HepG2 (cell line): ENCODE data around the gene UBASH3A. TPM values are rescaled to one million over a fixed set of nuclear protein-coding genes. Genes with fewer than 3 reads are reported as not detected.

Source experiments
- ATAC-seq: fragments of 200-7000 bp; cut with Tn5 transposase; 3 replicates; pipeline ENCODE4 v1.9.1; 2020; ENCODE audit warnings: mild to moderate bottlenecking, moderate library complexity
- BruUV-seq: library from RNA; stranded (reverse); fragments of 400-500 nt; replicated peaks from 2 replicates; lab custom pipeline; 2021; lab: Mats Ljungman, UMichigan
- CTCF ChIA-PET: fragments of 300-600 bp; formaldehyde crosslinking; extraction: SDS; loops from one replicate; lab custom pipeline; 2021; ENCODE audit warnings: low total read pairs, inconsistent platforms, low intra/inter-chr PET ratio; lab: Yijun Ruan, JAX
- POLR2A ChIA-PET: fragments of 350-600 bp; sonication (Branson Sonifier 250); formaldehyde crosslinking; loops from one replicate; lab custom pipeline; 2020; ENCODE audit warnings: antibody characterized with exemption, inconsistent platforms; lab: Yijun Ruan, JAX
- DNase-seq: peaks from one replicate; pipeline ENCODE4 v3.0.0-alpha.2; 2015; ENCODE audit warnings: low spot score
- FAIRE-seq: peaks from 3 replicates; lab custom pipeline; 2011; peaks lifted over from hg19 to GRCh38; lab: Jason Lieb, UNC
- H2AFZ ChIP-seq: one replicate; pipeline ENCODE4 v1.6.1; 2011; ENCODE audit warnings: low read length, inconsistent platforms
- H3K27ac ChIP-seq: fragments of 300-600 bp; 3 replicates; pipeline ENCODE4 v1.8.0; 2011; ENCODE audit warnings: mixed run types, mild to moderate bottlenecking, mixed read lengths, low read length, inconsistent platforms; ENCODE audit not compliant: insufficient read depth; ENCODE audit errors: extremely low read length
- H3K27me3 ChIP-seq, 2 experiments: fragments of 200-600 bp in 1 of 2; 2 replicates in 1 of 2; 3 replicates in 1 of 2; pipeline versions ENCODE4 v1.6.0 to v1.8.0; 2011; ENCODE audit warnings: low read length in 2 of 2, mild to moderate bottlenecking in 2 of 2, moderate library complexity in 2 of 2, inconsistent platforms in 1 of 2; ENCODE audit not compliant: insufficient read depth in 2 of 2, control insufficient read depth in 1 of 2
- H3K36me3 ChIP-seq, 2 experiments: fragments of 200-600 bp in 1 of 2; replicated peaks in 1 of 2; 2 replicates in 1 of 2; 3 replicates in 1 of 2; pipeline versions ENCODE4 v1.5.1 to v1.8.0; 2011; ENCODE audit warnings: low read length in 2 of 2, inconsistent platforms in 1 of 2; ENCODE audit not compliant: insufficient read depth in 2 of 2, control insufficient read depth in 1 of 2
- H3K4me1 ChIP-seq: 2 replicates; pipeline ENCODE4 v1.5.1; 2012; ENCODE audit warnings: low read length, inconsistent platforms; ENCODE audit not compliant: insufficient read depth
- H3K4me2 ChIP-seq: 2 replicates; pipeline ENCODE4 v1.6.0; 2011; ENCODE audit warnings: low read depth, low read length, inconsistent platforms
- H3K4me3 ChIP-seq, 3 experiments: fragments of 200-600 bp in 1 of 3; sonication (generic), shearing (Covaris generic) in 1 of 3; replicated peaks in 1 of 3; 2 replicates each; pipeline ENCODE4 v1.5.1; 2011 to 2016; ENCODE audit warnings: low read length in 3 of 3, inconsistent platforms in 2 of 3, low read depth in 2 of 3, mild to moderate bottlenecking in 2 of 3, control low read depth in 1 of 3, mixed read lengths in 1 of 3; ENCODE audit not compliant: insufficient read depth in 1 of 3
- H3K79me2 ChIP-seq: one replicate; pipeline ENCODE4 v1.6.1; 2011; ENCODE audit warnings: low read length, inconsistent platforms; ENCODE audit not compliant: insufficient read depth
- H3K9ac ChIP-seq: 2 replicates; pipeline ENCODE4 v1.6.0; 2011; ENCODE audit warnings: mild to moderate bottlenecking, low read depth, low read length, inconsistent platforms; ENCODE audit not compliant: insufficient read depth
- H3K9me3 ChIP-seq: 2 replicates; pipeline ENCODE4 v1.5.1; 2012; ENCODE audit warnings: mild to moderate bottlenecking, low read length
- H4K20me1 ChIP-seq: 2 replicates; pipeline ENCODE4 v1.6.0; 2011; ENCODE audit warnings: inconsistent platforms, mild to moderate bottlenecking, low read length, moderate library complexity; ENCODE audit not compliant: insufficient read depth
- EED ChIP-seq: sonication (generic); formaldehyde crosslinking; IDR thresholded peaks from 2 replicates; pipeline ENCODE4 v1.5.0; 2020; ENCODE audit warnings: mild to moderate bottlenecking, missing genetic modification reagents
- EP300 ChIP-seq, 3 experiments: sonication (generic) in 1 of 3; formaldehyde crosslinking in 1 of 3; IDR thresholded peaks; 2 replicates each; pipeline versions ENCODE4 v1.5.1 to v1.6.1; 2011 to 2020; ENCODE audit warnings: low read depth in 2 of 3, low read length in 2 of 3, borderline replicate concordance in 1 of 3, improper control_type of control experiment in 1 of 3, mild to moderate bottlenecking in 1 of 3, missing genetic modification reagents in 1 of 3, moderate library complexity in 1 of 3
- FOSL2 ChIP-seq: sonication (generic); formaldehyde crosslinking; IDR thresholded peaks from 2 replicates; pipeline ENCODE4 v1.4.0; 2020; ENCODE audit warnings: missing genetic modification reagents
- GATAD1 ChIP-seq: IDR thresholded peaks from 2 replicates; pipeline ENCODE4 v1.6.1; 2016; ENCODE audit warnings: missing genetic modification reagents, missing compliant biosample characterization
- GZF1 ChIP-seq: sonication (generic); formaldehyde crosslinking; IDR thresholded peaks from 2 replicates; pipeline ENCODE4 v1.5.1; 2020; ENCODE audit warnings: mild to moderate bottlenecking, missing genetic modification reagents
- HMGA1 ChIP-seq: sonication (generic); formaldehyde crosslinking; conservative IDR thresholded peaks from 2 replicates; pipeline ENCODE4 v1.4.0; 2020; ENCODE audit warnings: missing genetic modification reagents
- IKZF4 ChIP-seq: sonication (generic); formaldehyde crosslinking; IDR thresholded peaks from 2 replicates; pipeline ENCODE4 v1.5.1; 2020; ENCODE audit warnings: borderline replicate concordance, mild to moderate bottlenecking, low read depth, missing genetic modification reagents; ENCODE audit errors: not compliant biosample characterization
- NR2C2 ChIP-seq: sonication (generic); formaldehyde crosslinking; IDR thresholded peaks from 2 replicates; pipeline ENCODE4 v1.4.0; 2020; ENCODE audit warnings: missing genetic modification reagents, mild to moderate bottlenecking, moderate library complexity, borderline replicate concordance
- SAFB2 ChIP-seq: sonication (generic); formaldehyde crosslinking; IDR thresholded peaks from 2 replicates; pipeline ENCODE4 v1.5.1; 2020; ENCODE audit warnings: missing genetic modification reagents, low read depth, mild to moderate bottlenecking, borderline replicate concordance
- SALL1 ChIP-seq: sonication (generic); formaldehyde crosslinking; IDR thresholded peaks from 2 replicates; pipeline ENCODE4 v1.8.0; 2022; ENCODE audit warnings: mild to moderate bottlenecking, missing genetic modification reagents
- SIN3A ChIP-seq: IDR thresholded peaks from 2 replicates; pipeline ENCODE4 v1.6.1; 2011; ENCODE audit warnings: low read depth, mild to moderate bottlenecking, control low read depth, low read length, borderline replicate concordance
- SP2 ChIP-seq: sonication (generic); formaldehyde crosslinking; IDR thresholded peaks from 2 replicates; pipeline ENCODE4 v1.5.1; 2020; ENCODE audit warnings: mild to moderate bottlenecking, missing genetic modification reagents
- TEAD3 ChIP-seq: optimal IDR thresholded peaks from 2 replicates; pipeline ENCODE3; 2016; ENCODE audit warnings: borderline replicate concordance
- ZC3H4 ChIP-seq: sonication (generic); formaldehyde crosslinking; IDR thresholded peaks from 2 replicates; pipeline ENCODE4 v1.4.0; 2020; ENCODE audit warnings: missing genetic modification reagents, borderline replicate concordance
- ZNF34 ChIP-seq: sonication (generic); formaldehyde crosslinking; IDR thresholded peaks from 2 replicates; pipeline ENCODE4 v1.4.0; 2020; ENCODE audit warnings: mild to moderate bottlenecking, missing genetic modification reagents, borderline replicate concordance
- ZNF430 ChIP-seq: sonication (generic); formaldehyde crosslinking; IDR thresholded peaks from 2 replicates; pipeline ENCODE4 v1.9.0; 2021; ENCODE audit warnings: mild to moderate bottlenecking, missing genetic modification reagents
- ZNF550 ChIP-seq: sonication (generic); formaldehyde crosslinking; IDR thresholded peaks from 2 replicates; pipeline ENCODE4 v1.4.0; 2020; ENCODE audit warnings: mild to moderate bottlenecking, missing genetic modification reagents, borderline replicate concordance
- ZNF563 ChIP-seq: sonication (generic); formaldehyde crosslinking; IDR thresholded peaks from 2 replicates; pipeline ENCODE4 v1.8.0; 2022; ENCODE audit warnings: mild to moderate bottlenecking, moderate library complexity, missing genetic modification reagents
- ZNF597 ChIP-seq: sonication (generic); formaldehyde crosslinking; IDR thresholded peaks from 2 replicates; pipeline ENCODE4 v1.5.0; 2020; ENCODE audit warnings: missing genetic modification reagents
- ZNF619 ChIP-seq: sonication (generic); formaldehyde crosslinking; IDR thresholded peaks from 2 replicates; pipeline ENCODE4 v1.4.0; 2020; ENCODE audit warnings: mild to moderate bottlenecking, missing genetic modification reagents
- ZNF883 ChIP-seq: sonication (generic); formaldehyde crosslinking; IDR thresholded peaks from 2 replicates; pipeline ENCODE4 v1.5.1; 2020; ENCODE audit warnings: mild to moderate bottlenecking, missing genetic modification reagents; ENCODE audit errors: not compliant biosample characterization
- ZSCAN29 ChIP-seq: sonication (generic); formaldehyde crosslinking; conservative IDR thresholded peaks from 2 replicates; pipeline ENCODE4 v1.4.0; 2020; ENCODE audit warnings: mild to moderate bottlenecking, missing genetic modification reagents
- WGBS: methylation state at CpG from one replicate; pipeline ENCODE4 v1.1.6; 2017; ENCODE audit warnings: low lambda C conversion rate; 5-methylcytosine and 5-hydroxymethylcytosine counted together
- in situ Hi-C: cut with HindIII; loops from 2 replicates; pipeline ENCODE4 v1.10.0; 2017; ENCODE audit warnings: low pct_unique_long_range_greater_than_20kb; ENCODE audit not compliant: extremely low pct_ligation_motif_present
- intact Hi-C: fragments of 100-400 bp; cut with micrococcal nuclease; formaldehyde crosslinking; loops from one replicate; pipeline ENCODE4 v1.10.0; 2022; ENCODE audit not compliant: unreplicated experiment
- polyA plus RNA-seq, 8 experiments: library from polyadenylated mRNA; depleted of rRNA in 3 of 8; stranded (reverse) in 7 of 8; unstranded in 1 of 8; fragments of >200 nt; fragmentation: Illumina TruSeq in 4 of 8; extraction: Trizol in 4 of 8; gene quantifications; 2 replicates each; pipeline versions ENCODE4 v1.2.1 to v1.2.3, GENCODE V29; 2011 to 2016; ENCODE audit warnings: low read depth in 4 of 8, missing spikeins in 1 of 8, mixed read lengths in 1 of 8; ENCODE audit not compliant: insufficient read depth in 1 of 8
- total RNA-seq, 5 experiments: library from RNA; depleted of rRNA; stranded (reverse); fragments of >200 nt; fragmentation: Illumina TruSeq; extraction: Trizol; gene quantifications; 2 replicates each; pipeline ENCODE4 v1.2.3, GENCODE V29; 2016; ENCODE audit warnings: low read depth in 1 of 5
- TF ChIP-seq, protein P1 (sequence below): IDR thresholded peaks from 2 replicates; pipeline ENCODE4 v1.6.1; 2012; ENCODE audit warnings: inconsistent platforms
- TF ChIP-seq, protein P2 (sequence below): sonication (generic); formaldehyde crosslinking; IDR thresholded peaks from 2 replicates; pipeline ENCODE4 v1.5.0; 2020; ENCODE audit warnings: missing genetic modification reagents

Gene UBASH3A
- total and polyA plus RNA-seq, 2 of the 13 experiments (the other 11 are each of a cell fraction or from before 2014, with no cell fraction given): not detected

DNA sequence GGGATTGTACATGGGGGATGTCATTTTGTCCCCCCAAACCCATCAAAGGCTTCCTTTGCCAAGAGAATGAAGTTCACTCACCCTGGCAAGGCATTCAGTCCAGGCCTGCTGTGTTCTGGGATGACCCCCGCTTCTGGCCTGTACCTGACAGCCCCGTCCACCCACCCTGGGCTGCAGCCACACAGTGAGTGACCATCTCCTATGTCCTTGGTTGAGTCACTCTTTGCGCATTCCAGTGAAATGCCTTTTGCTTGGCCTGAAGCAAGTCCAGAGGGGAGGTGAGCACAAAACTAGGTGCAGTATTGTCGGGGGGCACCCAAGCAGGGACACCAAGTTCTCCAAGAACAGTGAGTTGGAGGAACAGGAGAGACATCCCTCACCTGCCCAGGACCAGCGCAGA is 18.1 kb upstream of the UBASH3A start:
- Histone ChIP-seq H3K27me3 (no peaks in the 10 kb centered on the region), H3K4me1 (peaks cover 74% of the 10 kb centered on the region), H3K4me3 (peak overlapping the region; percentile 22 to 49 (median 25); a peak in 5 of 6 replicates), H3K27ac (peak overlapping the region; percentile 83), H3K4me2 (peak overlapping the region; percentile 88), H3K36me3 (no peaks in the 10 kb centered on the region), H4K20me1 (no peaks in the 10 kb centered on the region), H2AFZ (no peak overlapping the region), H3K9ac (peak overlapping the region; percentile 62), H3K9me3 (no peaks in the 10 kb centered on the region), H3K79me2 (no peaks in the 10 kb centered on the region)
- CTCF ChIA-PET: no interaction called here
- no peak for FAIRE-seq
- 7% methylated on average over 4 of the region's 5 CpGs for WGBS
- intact Hi-C loops (no loop called here), in situ Hi-C loops (no loop called here)
- DNase-seq: peak; percentile 62
- POLR2A ChIA-PET: interaction anchor here (0.7 to 2.6 kb wide), 5 partner anchors 13 to 775 kb away, joined by 3 to 10 read pairs (median 6); partner anchors contain the start of genes TFF1 and UBASH3A
- ATAC-seq: peak; percentile 67
- BruUV-seq: TSS peak; percentile 39
- peak; percentile 38; the same call in 1 of the 2 replicates for TF ChIP-seq SIN3A
- 0 out of 2 replicates have a peak, but pooled peaks have one; percentile 71 for TF ChIP-seq ZSCAN29 (CRISPR knock-in tag)
- no peak for TF ChIP-seq ZNF883 (CRISPR knock-in tag)
- TF ChIP-seq ZNF430: no peak; the same call in 1 of the 2 replicates
- no peak for TF ChIP-seq GATAD1
- no peak for TF ChIP-seq ZNF619
- no peak for TF ChIP-seq GZF1 (CRISPR knock-in tag)
- TF ChIP-seq SP2 (CRISPR knock-in tag): no peak
- TF ChIP-seq ZNF34 (CRISPR knock-in tag): 0 out of 2 replicates have a peak, but pooled peaks have one; percentile 80
- no peak for TF ChIP-seq SALL1 (CRISPR knock-in tag)
- TF ChIP-seq FOSL2 (CRISPR knock-in tag): peak; percentile 87
- peak; percentile 45; the same call in 1 of the 2 replicates for TF ChIP-seq ZC3H4 (CRISPR knock-in tag)
- peak; percentile 27 for TF ChIP-seq TEAD3
- peak; percentile 48; the same call in 1 of the 2 replicates for TF ChIP-seq EED
- TF ChIP-seq IKZF4 (CRISPR knock-in tag): no peak
- peak; percentile 7; the same call in 1 of the 2 replicates for TF ChIP-seq ZNF563 (CRISPR knock-in tag)
- TF ChIP-seq, protein P1, sequence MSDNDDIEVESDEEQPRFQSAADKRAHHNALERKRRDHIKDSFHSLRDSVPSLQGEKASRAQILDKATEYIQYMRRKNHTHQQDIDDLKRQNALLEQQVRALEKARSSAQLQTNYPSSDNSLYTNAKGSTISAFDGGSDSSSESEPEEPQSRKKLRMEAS: no peak
- TF ChIP-seq ZNF550: no peak
- no peak for TF ChIP-seq SAFB2
- peak; percentile 1; the same call in 1 of the 2 replicates for TF ChIP-seq NR2C2 (CRISPR knock-in tag)
- no peak for TF ChIP-seq ZNF597 (CRISPR knock-in tag)
- TF ChIP-seq, protein P2, sequence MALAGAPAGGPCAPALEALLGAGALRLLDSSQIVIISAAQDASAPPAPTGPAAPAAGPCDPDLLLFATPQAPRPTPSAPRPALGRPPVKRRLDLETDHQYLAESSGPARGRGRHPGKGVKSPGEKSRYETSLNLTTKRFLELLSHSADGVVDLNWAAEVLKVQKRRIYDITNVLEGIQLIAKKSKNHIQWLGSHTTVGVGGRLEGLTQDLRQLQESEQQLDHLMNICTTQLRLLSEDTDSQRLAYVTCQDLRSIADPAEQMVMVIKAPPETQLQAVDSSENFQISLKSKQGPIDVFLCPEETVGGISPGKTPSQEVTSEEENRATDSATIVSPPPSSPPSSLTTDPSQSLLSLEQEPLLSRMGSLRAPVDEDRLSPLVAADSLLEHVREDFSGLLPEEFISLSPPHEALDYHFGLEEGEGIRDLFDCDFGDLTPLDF (CRISPR knock-in tag): no peak
- no peak for TF ChIP-seq HMGA1 (CRISPR knock-in tag)
- TF ChIP-seq EP300 (IDR thresholded peaks at IDR 0.05; ENCODE audit: low read depth in 2 of 2, low read length in 2 of 2): no peak; a peak in 1 of 4 replicates
- TF ChIP-seq EP300 (CRISPR knock-in tag; IDR thresholded peaks at IDR 0.05; ENCODE audit: borderline replicate concordance): no peak
